Osteocyte (in vitro differentiated cells): ENCODE results near the gene SLC9B1. TPM values are rescaled to one million over a fixed set of nuclear protein-coding genes. Genes with fewer than 3 reads are reported as not detected.

Experiments
- DNase-seq: peaks from one replicate; pipeline ENCODE4 v3.0.0; 2021; ENCODE audit warnings: mixed read lengths; ENCODE audit not compliant: unreplicated experiment; ENCODE audit errors: extremely low spot score
- H3K27ac Mint-ChIP-seq: one replicate; pipeline ENCODE4 v1.8.0; 2021; ENCODE audit warnings: mild to moderate bottlenecking, mixed read lengths; ENCODE audit not compliant: unreplicated experiment
- H3K27me3 Mint-ChIP-seq: one replicate; pipeline ENCODE4 v1.8.0; 2021; ENCODE audit warnings: mixed read lengths; ENCODE audit not compliant: unreplicated experiment
- H3K36me3 Mint-ChIP-seq: one replicate; pipeline ENCODE4 v1.8.0; 2021; ENCODE audit warnings: mixed read lengths; ENCODE audit not compliant: unreplicated experiment
- H3K4me1 Mint-ChIP-seq: one replicate; pipeline ENCODE4 v1.8.0; 2021; ENCODE audit warnings: mixed read lengths; ENCODE audit not compliant: unreplicated experiment
- H3K4me3 Mint-ChIP-seq: one replicate; pipeline ENCODE4 v1.8.0; 2021; ENCODE audit warnings: mild to moderate bottlenecking, moderate library complexity, mixed read lengths; ENCODE audit not compliant: unreplicated experiment
- H3K9me3 Mint-ChIP-seq: one replicate; pipeline ENCODE4 v1.8.0; 2021; ENCODE audit warnings: mixed read lengths; ENCODE audit not compliant: unreplicated experiment
- CTCF ChIP-seq: fragments of 200-600 bp; sonication (generic); IDR thresholded peaks from 2 replicates; pipeline ENCODE4 v1.5.0; 2021; ENCODE audit warnings: antibody characterized with exemption, mild to moderate bottlenecking, moderate library complexity
- long read RNA-seq: library from polyadenylated mRNA; unstranded; transcript quantifications from one replicate; pipeline ENCODE4 v2.0.0, GENCODE V29; 2021
- total RNA-seq: library from RNA; stranded (reverse); gene quantifications from 2 replicates; pipeline ENCODE4 v1.2.1, GENCODE V29; 2021

The SLC9B1 gene
- 1.0 and 1.8 TPM in 2 replicates for total RNA-seq
- long read RNA-seq, result 0 reads

- DNase-seq, result peak; percentile 94
- H3K9me3 Mint-ChIP-seq, result no peaks in the 10 kb centered on the region
- H3K27ac Mint-ChIP-seq, result peak within 1 kb of the TSS; percentile 86
- H3K36me3 Mint-ChIP-seq, result peaks cover 4% of the 10 kb centered on the region
- H3K27me3 Mint-ChIP-seq, result no peaks in the 10 kb centered on the region
- no peak for TF ChIP-seq CTCF
- peak within 1 kb of the TSS; percentile 76 for H3K4me3 Mint-ChIP-seq
- peaks cover 4% of the 10 kb centered on the region for H3K4me1 Mint-ChIP-seq
Measured at GRCh38 chr4:103019308-103020124, at the start of gene SLC9B1. SLC9B1 (minus strand) TSS chr4:103019705; CDS start chr4:102991711, 27,994 bp downstream.

- no peaks in the 10 kb centered on the region for H3K9me3 Mint-ChIP-seq
- TF ChIP-seq CTCF, result no peak
- H3K36me3 Mint-ChIP-seq, result peaks cover 4% of the 10 kb centered on the region
- no peaks in the 10 kb centered on the region for H3K27me3 Mint-ChIP-seq
- H3K4me1 Mint-ChIP-seq, result no peaks in the 10 kb centered on the region
- no peak overlapping the region for H3K27ac Mint-ChIP-seq
- H3K4me3 Mint-ChIP-seq, result no peak overlapping the region
- DNase-seq, result no peak
Measured at GRCh38 chr4:103067841-103068547, 48.5 kb upstream of the SLC9B1 start.

- Mint-ChIP-seq H3K4me1 (no peaks in the 10 kb centered on the region), H3K27me3 (no peaks in the 10 kb centered on the region), H3K4me3 (no peak overlapping the region), H3K36me3 (peaks cover 7% of the 10 kb centered on the region), H3K27ac (no peak overlapping the region), H3K9me3 (no peaks in the 10 kb centered on the region)
- TF ChIP-seq CTCF, result no peak
- no peak for DNase-seq
Measured at GRCh38 chr4:103060453-103061148, 41.1 kb upstream of the SLC9B1 start.

GRCh38 chr4:103054030-103054429 is 34.5 kb upstream of the SLC9B1 start:
- no peak for TF ChIP-seq CTCF
- H3K4me3 Mint-ChIP-seq, result no peak overlapping the region
- H3K36me3 Mint-ChIP-seq, result peaks cover 2% of the 10 kb centered on the region
- H3K9me3 Mint-ChIP-seq, result no peaks in the 10 kb centered on the region
- DNase-seq, result no peak
- no peaks in the 10 kb centered on the region for H3K4me1 Mint-ChIP-seq
- H3K27ac Mint-ChIP-seq, result no peak overlapping the region
- no peaks in the 10 kb centered on the region for H3K27me3 Mint-ChIP-seq
